HepG2 (cell line): ENCODE measurements around the gene GLIS2. TPM values are rescaled to one million over a fixed set of nuclear protein-coding genes. Genes with fewer than 3 reads are reported as not detected.

ENCODE experiments used
- EP300 ChIP-seq, 3 experiments: sonication (generic) in 1 of 3; formaldehyde crosslinking in 1 of 3; IDR thresholded peaks; 2 replicates each; pipeline versions ENCODE4 v1.5.1 to v1.6.1; 2011 to 2020; ENCODE audit warnings: low read depth in 2 of 3, low read length in 2 of 3, borderline replicate concordance in 1 of 3, improper control_type of control experiment in 1 of 3, mild to moderate bottlenecking in 1 of 3, missing genetic modification reagents in 1 of 3, moderate library complexity in 1 of 3
- KMT2A ChIP-seq: sonication (generic); formaldehyde crosslinking; IDR thresholded peaks from 2 replicates; pipeline ENCODE4 v1.4.0; 2020; ENCODE audit warnings: missing genetic modification reagents
- SIX4 ChIP-seq: sonication (generic); formaldehyde crosslinking; IDR thresholded peaks from 2 replicates; pipeline ENCODE4 v1.4.0; 2020; ENCODE audit warnings: missing genetic modification reagents
- SMAD9 ChIP-seq: sonication (generic); formaldehyde crosslinking; IDR thresholded peaks from 2 replicates; pipeline ENCODE4 v1.5.1; 2020; ENCODE audit warnings: mild to moderate bottlenecking, missing genetic modification reagents
- SOX13 ChIP-seq, 3 experiments: fragments of 450-650 bp in 1 of 3; sonication (generic) in 1 of 3; formaldehyde crosslinking in 1 of 3; IDR thresholded peaks in 2 of 3; conservative IDR thresholded peaks in 1 of 3; 2 replicates each; pipeline versions ENCODE4 v1.5.0 to v1.6.1; 2016 to 2020; ENCODE audit warnings: antibody characterized with exemption in 1 of 3, mild to moderate bottlenecking in 1 of 3, missing compliant biosample characterization in 1 of 3, missing genetic modification reagents in 1 of 3, moderate library complexity in 1 of 3
- SP5 ChIP-seq: IDR thresholded peaks from 2 replicates; pipeline ENCODE4 v1.6.1; 2016; ENCODE audit warnings: low read depth, borderline replicate concordance
- SRF ChIP-seq: IDR thresholded peaks from 2 replicates; pipeline ENCODE4 v1.6.1; 2011; ENCODE audit warnings: mild to moderate bottlenecking, low read depth, low read length, moderate library complexity
- ZBTB14 ChIP-seq: sonication (generic); formaldehyde crosslinking; IDR thresholded peaks from 2 replicates; pipeline ENCODE4 v1.4.0; 2020; ENCODE audit warnings: missing genetic modification reagents
- ZFP1 ChIP-seq: IDR thresholded peaks from 2 replicates; pipeline ENCODE4 v1.6.1; 2016
- ZHX1 ChIP-seq: sonication (generic); formaldehyde crosslinking; IDR thresholded peaks from 2 replicates; pipeline ENCODE4 v1.8.1; 2022; ENCODE audit warnings: low read depth, mild to moderate bottlenecking, missing genetic modification reagents
- ZNF329 ChIP-seq: sonication (generic); formaldehyde crosslinking; IDR thresholded peaks from 2 replicates; pipeline ENCODE4 v1.9.0; 2021; ENCODE audit warnings: low read depth, mild to moderate bottlenecking, missing genetic modification reagents
- ZNF550 ChIP-seq: sonication (generic); formaldehyde crosslinking; IDR thresholded peaks from 2 replicates; pipeline ENCODE4 v1.4.0; 2020; ENCODE audit warnings: mild to moderate bottlenecking, missing genetic modification reagents, borderline replicate concordance
- ZNF615 ChIP-seq: sonication (generic); formaldehyde crosslinking; IDR thresholded peaks from 2 replicates; pipeline ENCODE4 v1.5.0; 2020; ENCODE audit warnings: mild to moderate bottlenecking, missing genetic modification reagents, borderline replicate concordance
- ZNF724P ChIP-seq: sonication (generic); formaldehyde crosslinking; IDR thresholded peaks from 2 replicates; pipeline ENCODE4 v1.8.0; 2022; ENCODE audit warnings: missing genetic modification reagents, borderline replicate concordance
- polyA plus RNA-seq, 8 experiments: library from polyadenylated mRNA; depleted of rRNA in 3 of 8; stranded (reverse) in 7 of 8; unstranded in 1 of 8; fragments of >200 nt; fragmentation: Illumina TruSeq in 4 of 8; extraction: Trizol in 4 of 8; gene quantifications; 2 replicates each; pipeline versions ENCODE4 v1.2.1 to v1.2.3, GENCODE V29; 2011 to 2016; ENCODE audit warnings: low read depth in 4 of 8, missing spikeins in 1 of 8, mixed read lengths in 1 of 8; ENCODE audit not compliant: insufficient read depth in 1 of 8
- total RNA-seq, 5 experiments: library from RNA; depleted of rRNA; stranded (reverse); fragments of >200 nt; fragmentation: Illumina TruSeq; extraction: Trizol; gene quantifications; 2 replicates each; pipeline ENCODE4 v1.2.3, GENCODE V29; 2016; ENCODE audit warnings: low read depth in 1 of 5
- TF ChIP-seq, protein P1 (sequence below): sonication (generic); formaldehyde crosslinking; IDR thresholded peaks from 2 replicates; pipeline ENCODE4 v1.8.0; 2023; ENCODE audit warnings: mild to moderate bottlenecking, missing genetic modification reagents
- TF ChIP-seq, protein P2 (sequence below): sonication (generic); formaldehyde crosslinking; IDR thresholded peaks from 2 replicates; pipeline ENCODE4 v1.8.0; 2022; ENCODE audit warnings: mild to moderate bottlenecking, missing genetic modification reagents, borderline replicate concordance
- TF ChIP-seq, protein P3 (sequence below): sonication (generic); formaldehyde crosslinking; IDR thresholded peaks from 2 replicates; pipeline ENCODE4 v1.5.0; 2020; ENCODE audit warnings: mild to moderate bottlenecking, missing genetic modification reagents

Gene GLIS2
- total and polyA plus RNA-seq, 2 of the 13 experiments (the other 11 are each of a cell fraction or from before 2014, with no cell fraction given), result 0.28 to 0.29 TPM

DNA sequence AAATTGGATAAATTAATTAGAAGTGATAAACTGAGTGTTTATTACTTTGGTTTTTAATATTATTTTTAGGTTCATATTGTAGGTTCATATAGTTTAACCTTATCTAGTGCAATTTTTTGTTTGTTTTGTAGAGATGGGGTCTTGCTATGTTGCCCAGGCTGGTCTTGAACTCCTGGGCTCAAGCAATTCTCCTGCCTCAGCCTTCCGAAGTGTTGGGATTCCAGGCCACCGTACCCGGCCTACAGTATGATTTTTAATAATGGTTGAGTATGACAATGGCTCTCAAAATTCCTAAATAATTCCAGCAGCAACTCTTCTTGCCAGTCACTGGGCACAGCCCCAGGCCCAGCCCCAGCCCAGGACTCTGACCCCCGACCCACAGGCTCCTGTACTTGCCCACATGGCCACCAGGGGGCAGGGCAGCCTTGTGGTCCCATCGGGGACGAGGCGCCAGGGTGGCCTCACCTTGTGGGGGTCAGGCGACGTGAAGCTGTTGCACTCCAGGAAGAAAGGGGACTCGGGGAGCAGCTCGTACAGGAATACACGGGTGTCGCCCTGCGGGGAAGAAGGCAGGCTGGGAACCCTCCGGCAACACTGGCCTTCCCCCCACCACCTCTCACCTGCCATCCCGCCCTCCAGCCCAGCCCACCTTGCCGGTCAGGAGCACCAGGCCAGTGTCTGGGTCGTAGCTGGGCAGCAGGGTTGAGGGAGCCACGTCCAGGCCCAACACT is 43.1 kb downstream of the GLIS2 start (continued):
- no peak for TF ChIP-seq ZBTB14 (CRISPR knock-in tag)
- TF ChIP-seq, protein P1, sequence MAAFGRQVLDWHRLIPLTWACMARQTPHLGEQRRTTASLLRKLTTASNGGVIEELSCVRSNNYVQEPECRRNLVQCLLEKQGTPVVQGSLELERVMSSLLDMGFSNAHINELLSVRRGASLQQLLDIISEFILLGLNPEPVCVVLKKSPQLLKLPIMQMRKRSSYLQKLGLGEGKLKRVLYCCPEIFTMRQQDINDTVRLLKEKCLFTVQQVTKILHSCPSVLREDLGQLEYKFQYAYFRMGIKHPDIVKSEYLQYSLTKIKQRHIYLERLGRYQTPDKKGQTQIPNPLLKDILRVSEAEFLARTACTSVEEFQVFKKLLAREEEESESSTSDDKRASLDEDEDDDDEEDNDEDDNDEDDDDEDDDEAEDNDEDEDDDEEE (CRISPR knock-in tag), result no peak
- TF ChIP-seq, protein P2, sequence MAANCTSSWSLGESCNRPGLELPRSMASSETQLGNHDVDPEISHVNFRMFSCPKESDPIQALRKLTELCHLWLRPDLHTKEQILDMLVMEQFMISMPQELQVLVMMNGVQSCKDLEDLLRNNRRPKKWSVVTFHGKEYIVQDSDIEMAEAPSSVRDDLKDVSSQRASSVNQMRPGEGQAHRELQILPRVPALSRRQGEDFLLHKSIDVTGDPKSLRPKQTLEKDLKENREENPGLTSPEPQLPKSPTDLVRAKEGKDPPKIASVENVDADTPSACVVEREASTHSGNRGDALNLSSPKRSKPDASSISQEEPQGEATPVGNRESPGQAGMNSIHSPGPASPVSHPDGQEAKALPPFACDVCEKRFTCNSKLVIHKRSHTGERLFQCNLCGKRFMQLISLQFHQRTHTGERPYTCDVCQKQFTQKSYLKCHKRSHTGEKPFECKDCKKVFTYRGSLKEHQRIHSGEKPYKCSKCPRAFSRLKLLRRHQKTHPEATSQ (CRISPR knock-in tag), result no peak
- no peak for TF ChIP-seq SOX13 (IDR thresholded peaks at IDR 0.05)
- TF ChIP-seq SOX13 (CRISPR knock-in tag; conservative IDR thresholded peaks at IDR 0.05 in 1 of 2, IDR thresholded peaks at IDR 0.05 in 1 of 2), result no peak
- TF ChIP-seq ZNF615 (CRISPR knock-in tag), result no peak
- TF ChIP-seq EP300 (IDR thresholded peaks at IDR 0.05; ENCODE audit: low read depth in 2 of 2, low read length in 2 of 2), result no peak
- TF ChIP-seq EP300 (CRISPR knock-in tag; IDR thresholded peaks at IDR 0.05; ENCODE audit: borderline replicate concordance), result no peak
- TF ChIP-seq, protein P3, sequence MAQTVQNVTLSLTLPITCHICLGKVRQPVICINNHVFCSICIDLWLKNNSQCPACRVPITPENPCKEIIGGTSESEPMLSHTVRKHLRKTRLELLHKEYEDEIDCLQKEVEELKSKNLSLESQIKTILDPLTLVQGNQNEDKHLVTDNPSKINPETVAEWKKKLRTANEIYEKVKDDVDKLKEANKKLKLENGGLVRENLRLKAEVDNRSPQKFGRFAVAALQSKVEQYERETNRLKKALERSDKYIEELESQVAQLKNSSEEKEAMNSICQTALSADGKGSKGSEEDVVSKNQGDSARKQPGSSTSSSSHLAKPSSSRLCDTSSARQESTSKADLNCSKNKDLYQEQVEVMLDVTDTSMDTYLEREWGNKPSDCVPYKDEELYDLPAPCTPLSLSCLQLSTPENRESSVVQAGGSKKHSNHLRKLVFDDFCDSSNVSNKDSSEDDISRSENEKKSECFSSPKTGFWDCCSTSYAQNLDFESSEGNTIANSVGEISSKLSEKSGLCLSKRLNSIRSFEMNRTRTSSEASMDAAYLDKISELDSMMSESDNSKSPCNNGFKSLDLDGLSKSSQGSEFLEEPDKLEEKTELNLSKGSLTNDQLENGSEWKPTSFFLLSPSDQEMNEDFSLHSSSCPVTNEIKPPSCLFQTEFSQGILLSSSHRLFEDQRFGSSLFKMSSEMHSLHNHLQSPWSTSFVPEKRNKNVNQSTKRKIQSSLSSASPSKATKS, result no peak
- no peak for TF ChIP-seq SIX4 (CRISPR knock-in tag)
- TF ChIP-seq SP5 (CRISPR knock-in tag), result no peak
- no peak for TF ChIP-seq SMAD9 (CRISPR knock-in tag)
- TF ChIP-seq ZNF550 (CRISPR knock-in tag), result 0 out of 2 replicates have a peak, but pooled peaks have one; percentile 76
- TF ChIP-seq ZNF724P (CRISPR knock-in tag), result no peak
- no peak for TF ChIP-seq ZHX1 (CRISPR knock-in tag)
- no peak for TF ChIP-seq ZNF329
- TF ChIP-seq KMT2A (CRISPR knock-in tag), result no peak
- TF ChIP-seq SRF, result no peak
- TF ChIP-seq ZFP1 (CRISPR knock-in tag), result no peak
